ENCODE data around the gene ZNF747. TPM values are rescaled to one million over a fixed set of nuclear protein-coding genes. Genes with fewer than 3 reads are reported as not detected.

ZNF747 gene
- total RNA-seq, 5 donors from 2014 or later (not counting 1 experiment from before 2014, with no cell fraction given): 6.8 to 17.4 (median 14.2) TPM

DNA sequence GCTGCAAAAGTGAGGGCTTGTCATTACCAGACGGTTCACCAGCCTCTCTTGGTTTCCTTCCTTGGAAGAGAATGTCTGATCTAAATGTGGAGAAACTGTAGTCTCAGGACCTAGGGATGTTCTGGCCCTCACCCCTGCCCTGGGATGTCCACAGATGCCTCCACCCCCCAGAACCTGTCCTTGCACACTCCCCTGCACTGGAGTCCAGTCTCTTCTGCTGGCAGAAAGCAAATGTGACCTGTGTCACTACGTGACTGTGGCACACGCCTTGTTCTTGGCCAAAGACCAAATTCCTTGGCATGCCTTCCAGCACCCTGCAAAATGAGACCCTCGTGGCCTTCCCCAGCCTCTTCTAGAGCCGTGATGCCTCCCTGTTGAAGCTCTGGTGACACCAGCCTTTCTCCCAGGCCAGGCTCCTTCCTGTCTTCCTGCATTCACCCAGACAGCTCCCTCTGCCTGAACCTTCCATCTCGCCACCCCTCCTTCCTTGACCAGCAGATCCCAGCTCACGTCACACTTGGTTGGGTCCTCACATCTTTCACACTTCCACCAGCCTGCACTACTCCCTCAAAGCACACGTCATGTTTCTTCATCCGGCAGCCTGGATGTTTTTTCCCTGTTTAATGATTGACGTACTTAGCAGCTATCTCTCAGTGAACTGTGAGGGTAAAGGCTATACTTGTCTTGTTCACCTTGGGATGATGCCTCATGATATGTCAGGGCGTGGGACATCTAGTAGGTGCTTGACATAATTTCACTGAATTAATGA lies 12.6 kb downstream of the ZNF747 start:
- Histone ChIP-seq H3K9me3 (no peaks in the 10 kb centered on the region), H3K27ac (ENCODE audit: low read length) (no peak overlapping the region), H3K4me1 (ENCODE audit: control insufficient read depth in 1 of 2, extremely low read depth in 1 of 2, insufficient read depth in 2 of 2, low read length in 2 of 2) (peaks cover 2 to 26% of the 10 kb centered on the region in 2 experiments), H3K36me3 (ENCODE audit: control insufficient read depth in 2 of 2, extremely low read depth in 1 of 2, insufficient read depth in 1 of 2, low read length in 1 of 2) (peaks cover 9 to 47% of the 10 kb centered on the region in 2 donors), H3K27me3 (replicated peaks in 1 of 2; ENCODE audit: control insufficient read depth in 2 of 2, extremely low read depth in 1 of 2, insufficient read depth in 2 of 2, low read length in 1 of 2) (no peaks in the 10 kb centered on the region), H3K4me3 (ENCODE audit: control insufficient read depth in 1 of 2, extremely low read depth in 1 of 2, low read length in 1 of 2) (no peak overlapping the region)
- POLR2A ChIA-PET: no interaction called here
- Mint-ChIP-seq H3K36me3 (peaks cover 31% of the 10 kb centered on the region), H3K9me3 (no peaks in the 10 kb centered on the region), H3K27ac (peak overlapping the region; percentile 4), H3K27me3 (no peaks in the 10 kb centered on the region), H3K4me1 (peaks cover 11 to 19% (median 13%) of the 10 kb centered on the region in 3 donors), H3K4me3 (no peak overlapping the region)
- no peak for DNase-seq
- no peak for ATAC-seq (replicated peaks in 1 of 4)
- WGBS (ENCODE audit: insufficient coverage): 86% methylated on average over 7 of the region's 11 CpGs
- CTCF ChIA-PET: no interaction called here

DNA sequence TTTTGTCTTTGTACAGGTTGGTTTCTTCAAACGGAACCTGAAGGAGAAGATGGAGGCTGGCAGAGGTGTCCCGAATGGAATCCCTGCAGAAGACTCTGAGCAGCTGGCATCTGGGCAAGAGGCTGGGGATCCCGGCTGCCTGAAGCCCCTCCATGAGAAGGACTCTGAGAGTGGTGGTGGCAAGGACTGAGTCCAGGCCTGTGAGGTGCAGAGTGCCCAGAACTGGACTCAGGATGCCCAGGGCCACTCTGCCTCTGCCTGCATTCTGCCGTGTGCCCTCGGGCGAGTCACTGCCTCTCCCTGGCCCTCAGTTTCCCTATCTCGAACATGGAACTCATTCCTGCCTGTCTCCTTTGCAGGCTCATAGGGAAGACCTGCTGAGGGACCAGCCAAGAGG lies 13.2 kb downstream of the ZNF747 start:
- H3K9me3 ChIP-seq: no peaks in the 10 kb centered on the region
- Mint-ChIP-seq H3K4me3 (no peak overlapping the region), H3K36me3 (peaks cover 37% of the 10 kb centered on the region), H3K27ac (no peak overlapping the region), H3K27me3 (no peaks in the 10 kb centered on the region), H3K4me1 (peaks cover 11 to 19% (median 13%) of the 10 kb centered on the region in 3 donors), H3K9me3 (no peaks in the 10 kb centered on the region)
- no peak overlapping the region for H3K27ac ChIP-seq (ENCODE audit: low read length)
- H3K4me3 ChIP-seq (ENCODE audit: control insufficient read depth in 1 of 2, extremely low read depth in 1 of 2, low read length in 1 of 2): no peak overlapping the region
- no peaks in the 10 kb centered on the region for H3K27me3 ChIP-seq (replicated peaks in 1 of 2; ENCODE audit: control insufficient read depth in 2 of 2, extremely low read depth in 1 of 2, insufficient read depth in 2 of 2, low read length in 1 of 2)
- H3K4me1 ChIP-seq (ENCODE audit: control insufficient read depth in 1 of 2, extremely low read depth in 1 of 2, insufficient read depth in 2 of 2, low read length in 2 of 2): peaks cover 2 to 23% of the 10 kb centered on the region in 2 experiments
- DNase-seq: no peak
- POLR2A ChIA-PET: no interaction called here
- H3K36me3 ChIP-seq (ENCODE audit: control insufficient read depth in 2 of 2, extremely low read depth in 1 of 2, insufficient read depth in 1 of 2, low read length in 1 of 2): peaks cover 11 to 53% of the 10 kb centered on the region in 2 donors
- CTCF ChIA-PET: no interaction called here
- 94% methylated on average over 7 of the region's 7 CpGs for WGBS (ENCODE audit: insufficient coverage)
- ATAC-seq (replicated peaks in 1 of 4): no peak

DNA sequence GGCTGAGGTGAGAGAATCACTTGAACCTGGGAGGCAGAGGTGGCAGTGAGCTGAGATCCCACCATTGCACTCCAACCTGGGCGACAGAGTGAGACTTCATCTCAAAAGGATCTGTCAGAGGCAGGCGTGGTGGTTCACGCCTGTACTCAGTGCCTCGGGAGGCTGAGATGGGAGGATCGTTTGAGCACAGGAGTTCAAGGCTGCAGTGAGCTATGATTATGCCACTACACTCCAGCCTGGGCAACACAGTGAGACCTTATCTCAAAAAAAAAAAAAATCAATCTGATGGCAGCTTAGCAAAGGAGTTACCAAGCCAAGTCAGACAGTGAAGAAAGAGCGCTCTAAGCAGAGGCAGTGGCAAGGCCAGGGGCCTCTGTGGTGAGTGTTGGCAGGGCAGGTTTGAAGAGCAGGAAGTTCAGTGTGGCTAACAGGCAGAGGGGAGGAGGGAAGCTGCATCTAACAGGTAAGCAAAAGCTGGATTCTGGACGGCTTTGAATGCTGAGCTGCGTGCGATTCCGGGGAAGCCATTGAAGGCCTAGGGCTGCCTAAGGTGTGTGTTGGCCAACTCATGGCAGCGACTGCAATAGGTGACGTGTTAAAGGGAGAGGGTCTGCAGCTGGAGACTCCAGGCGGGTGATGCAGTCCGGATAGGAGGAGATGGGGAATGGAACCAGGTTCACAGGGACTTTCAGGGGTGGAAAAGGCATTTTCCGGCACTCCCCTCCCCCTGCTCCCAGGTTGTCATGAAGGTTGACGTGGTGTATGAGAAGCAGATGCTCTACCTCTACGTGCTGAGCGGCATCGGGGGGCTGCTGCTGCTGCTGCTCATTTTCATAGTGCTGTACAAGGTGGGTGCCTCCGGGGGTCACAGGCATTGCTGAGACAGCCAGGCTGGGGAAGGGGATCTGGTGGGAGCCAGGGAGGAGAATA lies 15.3 kb downstream of the ZNF747 start:
- 92% methylated on average over 14 of the region's 20 CpGs for WGBS (ENCODE audit: insufficient coverage)
- CTCF ChIA-PET: no interaction called here
- Mint-ChIP-seq H3K27me3 (no peaks in the 10 kb centered on the region), H3K4me1 (peaks cover 10 to 20% (median 12%) of the 10 kb centered on the region in 3 donors), H3K9me3 (no peaks in the 10 kb centered on the region), H3K4me3 (peak overlapping the region in 1 of 3 donors; percentile 13), H3K36me3 (peaks cover 50% of the 10 kb centered on the region), H3K27ac (peak overlapping the region; percentile 62 to 68)
- Histone ChIP-seq H3K27ac (ENCODE audit: low read length) (no peak overlapping the region), H3K27me3 (replicated peaks in 1 of 2; ENCODE audit: control insufficient read depth in 2 of 2, extremely low read depth in 1 of 2, insufficient read depth in 2 of 2, low read length in 1 of 2) (no peaks in the 10 kb centered on the region), H3K36me3 (ENCODE audit: control insufficient read depth in 2 of 2, extremely low read depth in 1 of 2, insufficient read depth in 1 of 2, low read length in 1 of 2) (peaks cover 14 to 73% of the 10 kb centered on the region in 2 donors), H3K4me1 (ENCODE audit: control insufficient read depth in 1 of 2, extremely low read depth in 1 of 2, insufficient read depth in 2 of 2, low read length in 2 of 2) (peaks cover 2 to 21% of the 10 kb centered on the region in 2 experiments), H3K9me3 (no peaks in the 10 kb centered on the region), H3K4me3 (ENCODE audit: control insufficient read depth in 1 of 2, extremely low read depth in 1 of 2, low read length in 1 of 2) (no peak overlapping the region)
- POLR2A ChIA-PET: interaction anchor here in 1 of 2 donors (0.7 kb wide), 1 partner anchor 115 kb away, joined by 4 read pairs; no protein-coding TSS in a partner anchor
- DNase-seq (no peak), ATAC-seq (replicated peaks in 1 of 4) (peak in 3 of 4 experiments; percentile 22 to 40 (median 27))

DNA sequence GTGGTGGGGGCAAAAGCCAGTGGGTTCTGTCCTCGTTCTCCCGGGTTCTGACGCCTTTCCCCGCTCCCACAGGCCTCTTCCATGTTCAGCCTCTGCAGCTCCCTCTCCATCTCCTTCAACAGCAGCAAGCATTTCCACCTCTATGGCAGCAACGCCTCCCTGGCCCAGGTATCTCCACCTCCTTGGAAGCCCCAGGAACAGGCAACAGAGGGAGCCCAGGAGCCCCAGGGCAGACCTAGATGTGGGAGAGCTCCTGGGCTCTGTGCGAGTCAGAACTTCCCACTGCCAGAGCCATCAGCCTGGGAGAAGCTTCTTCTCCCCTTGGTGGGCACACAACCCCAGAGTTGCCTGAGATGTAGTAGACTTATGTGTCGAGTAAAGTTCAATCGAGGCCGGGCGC lies 16.1 kb downstream of the ZNF747 start:
- no peak overlapping the region for H3K4me3 ChIP-seq (ENCODE audit: control insufficient read depth in 1 of 2, extremely low read depth in 1 of 2, low read length in 1 of 2)
- Mint-ChIP-seq H3K9me3 (no peaks in the 10 kb centered on the region), H3K27ac (peak overlapping the region; percentile 62 to 68), H3K27me3 (no peaks in the 10 kb centered on the region), H3K4me1 (peaks cover 10 to 20% (median 12%) of the 10 kb centered on the region in 3 donors), H3K4me3 (no peak overlapping the region), H3K36me3 (peaks cover 55% of the 10 kb centered on the region)
- H3K36me3 ChIP-seq (ENCODE audit: control insufficient read depth in 2 of 2, extremely low read depth in 1 of 2, insufficient read depth in 1 of 2, low read length in 1 of 2): peaks cover 18 to 78% of the 10 kb centered on the region in 2 donors
- WGBS (ENCODE audit: insufficient coverage): 83% methylated on average over 2 of the region's 10 CpGs
- no peak for DNase-seq
- no peaks in the 10 kb centered on the region for H3K27me3 ChIP-seq (replicated peaks in 1 of 2; ENCODE audit: control insufficient read depth in 2 of 2, extremely low read depth in 1 of 2, insufficient read depth in 2 of 2, low read length in 1 of 2)
- POLR2A ChIA-PET: no interaction called here
- no peak for ATAC-seq (replicated peaks in 1 of 4)
- H3K27ac ChIP-seq (ENCODE audit: low read length): no peak overlapping the region
- peaks cover 2 to 23% of the 10 kb centered on the region in 2 experiments for H3K4me1 ChIP-seq (ENCODE audit: control insufficient read depth in 1 of 2, extremely low read depth in 1 of 2, insufficient read depth in 2 of 2, low read length in 2 of 2)
- CTCF ChIA-PET: no interaction called here
- no peaks in the 10 kb centered on the region for H3K9me3 ChIP-seq

DNA sequence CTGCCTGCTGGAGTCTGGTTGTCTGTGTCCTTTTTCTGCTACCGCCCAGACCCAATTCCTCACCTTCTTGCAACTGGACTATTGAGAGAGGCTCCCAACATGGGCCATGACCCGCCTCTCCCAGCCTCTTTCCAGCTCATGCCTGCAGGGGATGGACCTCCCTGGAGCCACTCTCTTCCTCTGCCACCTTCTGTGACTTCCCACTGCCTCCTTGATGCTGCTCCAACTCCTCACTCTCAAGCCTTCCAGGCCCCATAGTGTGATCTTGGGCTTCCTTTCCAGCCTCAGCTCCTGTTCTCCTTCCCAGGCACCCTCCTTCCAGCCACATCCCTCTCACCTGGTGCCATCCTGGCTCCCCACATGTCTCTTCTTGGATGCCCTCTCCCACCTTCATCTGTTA lies 19.4 kb downstream of the ZNF747 start:
- no peaks in the 10 kb centered on the region for H3K9me3 Mint-ChIP-seq
- no peak for ATAC-seq (replicated peaks in 1 of 4)
- Histone ChIP-seq H3K27ac (ENCODE audit: low read length) (no peak overlapping the region), H3K9me3 (no peaks in the 10 kb centered on the region), H3K27me3 (replicated peaks in 1 of 2; ENCODE audit: control insufficient read depth in 2 of 2, extremely low read depth in 1 of 2, insufficient read depth in 2 of 2, low read length in 1 of 2) (no peaks in the 10 kb centered on the region), H3K4me3 (ENCODE audit: control insufficient read depth in 1 of 2, extremely low read depth in 1 of 2, low read length in 1 of 2) (no peak overlapping the region), H3K4me1 (ENCODE audit: control insufficient read depth in 1 of 2, extremely low read depth in 1 of 2, insufficient read depth in 2 of 2, low read length in 2 of 2) (peaks cover 2 to 25% of the 10 kb centered on the region in 2 experiments), H3K36me3 (ENCODE audit: control insufficient read depth in 2 of 2, extremely low read depth in 1 of 2, insufficient read depth in 1 of 2, low read length in 1 of 2) (peaks cover 32 to 94% of the 10 kb centered on the region in 2 donors)
- peaks cover 72% of the 10 kb centered on the region for H3K36me3 Mint-ChIP-seq
- 94% methylated on average over 2 of the region's 2 CpGs for WGBS (ENCODE audit: insufficient coverage)
- POLR2A ChIA-PET: interaction anchor here in 1 of 2 donors (0.7 kb wide), 1 partner anchor 77 kb away, joined by 4 read pairs; no protein-coding TSS in a partner anchor
- H3K27ac Mint-ChIP-seq: peak overlapping the region; percentile 44 to 52
- peaks cover 11 to 26% (median 12%) of the 10 kb centered on the region in 3 donors for H3K4me1 Mint-ChIP-seq
- no peaks in the 10 kb centered on the region for H3K27me3 Mint-ChIP-seq
- CTCF ChIA-PET: no interaction called here
- no peak for DNase-seq
- H3K4me3 Mint-ChIP-seq: no peak overlapping the region

- no peaks in the 10 kb centered on the region for H3K27me3 ChIP-seq (replicated peaks in 1 of 2; ENCODE audit: control insufficient read depth in 2 of 2, extremely low read depth in 1 of 2, insufficient read depth in 2 of 2, low read length in 1 of 2)
- ATAC-seq (replicated peaks in 1 of 4) (no peak), DNase-seq (no peak)
- Mint-ChIP-seq H3K36me3 (peaks cover 60% of the 10 kb centered on the region), H3K27ac (peak overlapping the region; percentile 43 to 56), H3K4me1 (peaks cover 6 to 11% (median 7%) of the 10 kb centered on the region in 3 donors), H3K27me3 (no peaks in the 10 kb centered on the region), H3K9me3 (no peaks in the 10 kb centered on the region), H3K4me3 (no peak overlapping the region)
- no peak overlapping the region for H3K4me3 ChIP-seq (ENCODE audit: control insufficient read depth in 1 of 2, extremely low read depth in 1 of 2, low read length in 1 of 2)
- H3K36me3 ChIP-seq (ENCODE audit: control insufficient read depth in 2 of 2, extremely low read depth in 1 of 2, insufficient read depth in 1 of 2, low read length in 1 of 2): peaks cover 30 to 88% of the 10 kb centered on the region in 2 donors
- ChIA-PET CTCF (no interaction called here), POLR2A (no interaction called here)
- H3K27ac ChIP-seq (ENCODE audit: low read length): no peak overlapping the region
- 95% methylated on average over 2 of the region's 3 CpGs for WGBS (ENCODE audit: insufficient coverage)
- peaks cover 0 to 11% of the 10 kb centered on the region in 2 experiments for H3K4me1 ChIP-seq (ENCODE audit: control insufficient read depth in 1 of 2, extremely low read depth in 1 of 2, insufficient read depth in 2 of 2, low read length in 2 of 2)
- H3K9me3 ChIP-seq: no peaks in the 10 kb centered on the region
Measured at GRCh38 chr16:30511509-30511908, 23.1 kb downstream of the ZNF747 start.
